GM21447 (cell line): ENCODE results near the gene RPS16.

Source experiments
- ATAC-seq: cut with Tn5 transposase; IDR thresholded peaks from one replicate; pipeline ENCODE4 v1.9.1; 2021; ENCODE audit not compliant: unreplicated experiment

RPS16 gene

GRCh38 chr19:39449116-39449797 lies 13.5 kb upstream of the RPS16 start:
- no peak for ATAC-seq

GRCh38 chr19:39448271-39448670 lies 12.5 kb upstream of the RPS16 start:
- peak; percentile 49 for ATAC-seq

GRCh38 chr19:39446365-39447084 lies 10.8 kb upstream of the RPS16 start:
- ATAC-seq: no peak

- ATAC-seq: peak; percentile 74
These were observed 9.7 kb upstream of the RPS16 start, which contains the start of gene SUPT5H for GRCh38 chr19:39445196-39446111. SUPT5H (plus strand) TSS chr19:39445582; CDS start chr19:39445891, 309 bp downstream.

GRCh38 chr19:39444598-39445195 lies 8.9 kb upstream of the RPS16 start:
- no peak for ATAC-seq

- ATAC-seq: no peak
These were observed 2.7 kb upstream of the RPS16 start for GRCh38 chr19:39438270-39438934.

GRCh38 chr19:39436350-39436716 lies 584 bp upstream of the RPS16 start:
- no peak for ATAC-seq

- ATAC-seq: no peak
These were observed 1.3 kb downstream of the RPS16 start for GRCh38 chr19:39434123-39435076.

- no peak for ATAC-seq
These were observed 2.2 kb downstream of the RPS16 start for GRCh38 chr19:39433480-39434079.

GRCh38 chr19:39432677-39433025 lies 3.1 kb downstream of the RPS16 start:
- no peak for ATAC-seq

GRCh38 chr19:39430675-39431593 lies 4.8 kb downstream of the RPS16 start:
- no peak for ATAC-seq

- no peak for ATAC-seq
These were observed 7.3 kb downstream of the RPS16 start for GRCh38 chr19:39428283-39429112.

- ATAC-seq: no peak
These were observed 8.0 kb downstream of the RPS16 start for GRCh38 chr19:39427707-39428106.

- ATAC-seq: no peak
These were observed 9.6 kb downstream of the RPS16 start for GRCh38 chr19:39426170-39426569.

- ATAC-seq: no peak
These were observed 10.0 kb downstream of the RPS16 start for GRCh38 chr19:39425744-39426143.

GRCh38 chr19:39424934-39425333 lies 10.8 kb downstream of the RPS16 start:
- no peak for ATAC-seq
